AG04450 (cell line): Measurements from ENCODE around the gene GUCY2D. TPM values are rescaled to one million over a fixed set of nuclear protein-coding genes. Genes with fewer than 3 reads are reported as not detected.

Experiments used
- CTCF ChIA-PET: fragments of 300-600, 350-600 bp; formaldehyde crosslinking; extraction: SDS; loops from one replicate; lab custom pipeline; 2022; ENCODE audit warnings: antibody characterized with exemption, inconsistent platforms; lab: Charles Lee
- POLR2A ChIA-PET: fragments of 350-600 bp; formaldehyde crosslinking; extraction: SDS; loops from one replicate; lab custom pipeline; 2021; ENCODE audit warnings: antibody characterized with exemption, inconsistent platforms; lab: Yijun Ruan, JAX
- DNase-seq: peaks from one replicate; pipeline ENCODE4 v3.0.0-alpha.2; 2011; ENCODE audit warnings: low read depth, low spot score
- H3K27ac ChIP-seq: one replicate; pipeline ENCODE4 v1.5.1; 2012; ENCODE audit warnings: low read depth, low read length, control low read depth
- H3K27me3 ChIP-seq: one replicate; pipeline ENCODE4 v1.6.0; 2012; ENCODE audit warnings: low read length; ENCODE audit not compliant: control insufficient read depth, insufficient read depth
- H3K4me3 ChIP-seq: 2 replicates; pipeline ENCODE4 v1.5.1; 2011; ENCODE audit warnings: mild to moderate bottlenecking, low read depth, low read length, control low read depth
- H3K9me3 ChIP-seq: 2 replicates; pipeline ENCODE4 v1.5.1; 2012; ENCODE audit warnings: low read length; ENCODE audit not compliant: control insufficient read depth, insufficient read depth
- CTCF ChIP-seq: IDR thresholded peaks from 2 replicates; pipeline ENCODE4 v1.5.1; 2011; ENCODE audit warnings: low read depth, low read length, control low read depth, inconsistent platforms
- polyA plus RNA-seq: library from polyadenylated mRNA; depleted of rRNA; stranded (reverse); fragments of >200 nt; gene quantifications from 2 replicates; pipeline ENCODE4 v1.2.3, GENCODE V29; 2011; rRNA removed

The GUCY2D gene
- polyA plus RNA-seq, 1 experiment = not detected

- ChIA-PET POLR2A (no interaction called here), CTCF (no interaction called here)
- Histone ChIP-seq H3K9me3 (no peaks in the 10 kb centered on the region; the same call in 1 of the 2 replicates), H3K27me3 (peaks cover 68% of the 10 kb centered on the region), H3K27ac (no peak overlapping the region), H3K4me3 (no peak overlapping the region)
- DNase-seq = no peak
- TF ChIP-seq CTCF = no peak
Measured at GRCh38 chr17:8066841-8067775, 64.7 kb downstream of the GUCY2D start.

- no peak overlapping the region for H3K27ac ChIP-seq
- peaks cover 1% of the 10 kb centered on the region; the same call in 1 of the 2 replicates for H3K9me3 ChIP-seq
- H3K4me3 ChIP-seq = no peak overlapping the region
- ChIA-PET CTCF (no interaction called here), POLR2A (no interaction called here)
- no peak for DNase-seq
- H3K27me3 ChIP-seq = peaks cover 68% of the 10 kb centered on the region
- TF ChIP-seq CTCF = no peak
Measured at GRCh38 chr17:8067806-8068205, 65.4 kb downstream of the GUCY2D start.

DNA sequence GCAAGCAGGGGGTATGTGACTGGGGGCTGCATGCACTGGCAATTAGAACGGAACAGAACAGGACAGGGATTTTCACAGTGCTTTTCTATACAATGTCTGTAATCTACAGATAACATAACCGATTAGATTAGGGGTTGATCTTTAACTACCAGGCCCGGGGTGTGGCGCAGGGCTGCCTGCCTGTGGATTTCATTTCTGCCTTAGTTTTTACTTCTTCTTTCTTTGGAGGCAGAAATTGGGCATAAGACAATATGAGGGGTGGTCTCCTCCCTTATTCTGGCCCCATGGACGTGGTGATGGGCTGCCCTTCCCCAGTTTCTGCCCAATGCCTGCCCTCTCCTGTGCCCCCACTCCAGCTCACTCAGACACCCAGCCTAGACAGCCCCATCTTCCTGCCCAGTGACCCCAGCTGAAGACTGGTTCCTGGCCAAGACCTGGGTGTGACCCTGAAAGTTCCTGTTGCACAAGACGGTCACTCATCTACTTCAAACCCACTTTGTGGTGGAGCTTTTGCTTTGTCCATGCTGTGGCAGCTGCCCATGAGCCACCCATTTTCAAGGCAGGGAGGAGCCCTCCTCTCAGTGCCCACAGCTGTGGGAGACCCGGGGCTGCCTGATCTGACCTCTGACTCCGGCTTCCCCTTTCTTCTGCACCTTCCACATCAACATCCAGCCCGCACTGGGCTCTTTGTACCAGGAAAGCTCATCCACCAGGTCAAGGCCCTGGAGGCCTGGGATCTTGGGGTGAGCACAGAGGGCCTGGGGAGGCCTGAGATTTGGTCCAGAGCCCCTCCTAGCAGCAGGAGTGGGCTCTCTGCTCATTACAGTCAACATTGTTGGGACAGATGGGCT is 66.5 kb downstream of the GUCY2D start:
- no peak for TF ChIP-seq CTCF
- DNase-seq = no peak
- no peak overlapping the region for H3K27ac ChIP-seq
- POLR2A ChIA-PET = interaction anchor here (0.7 kb wide), 1 partner anchor 252 kb away, joined by 4 read pairs; no protein-coding TSS in a partner anchor
- peaks cover 4% of the 10 kb centered on the region; the same call in 1 of the 2 replicates for H3K9me3 ChIP-seq
- CTCF ChIA-PET = interaction anchor here (0.5 to 9.2 kb wide), 5 partner anchors 9 to 1595 kb away, joined by 4 to 124 read pairs (median 8); partner anchors contain the start of gene ALOXE3
- H3K27me3 ChIP-seq = peaks cover 70% of the 10 kb centered on the region
- H3K4me3 ChIP-seq = no peak overlapping the region

DNA sequence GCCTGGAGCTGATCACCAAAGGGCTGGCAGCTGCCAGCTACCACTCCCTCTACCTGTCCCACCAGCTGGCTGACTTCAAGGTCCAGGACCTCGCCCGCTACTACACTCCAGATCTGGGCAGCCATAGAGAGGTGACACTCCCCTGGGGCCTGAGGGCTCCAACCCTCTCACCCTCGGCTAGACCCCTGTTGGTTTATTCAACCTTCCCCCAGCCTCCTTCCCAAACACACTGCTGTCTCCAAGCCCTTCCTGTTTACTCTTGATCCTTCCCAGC is 67.1 kb downstream of the GUCY2D start:
- H3K27me3 ChIP-seq = peaks cover 72% of the 10 kb centered on the region
- ChIA-PET POLR2A (interaction anchor here (0.7 kb wide), 1 partner anchor 253 kb away, joined by 4 read pairs; no protein-coding TSS in a partner anchor), CTCF (interaction anchor here (0.6 to 9.2 kb wide), 5 partner anchors 10 to 97 kb away, joined by 3 to 124 read pairs (median 8); partner anchors contain the start of gene ALOXE3)

More for the DNA sequence above, 67.1 kb downstream of the GUCY2D start:
- H3K9me3 ChIP-seq = peaks cover 4% of the 10 kb centered on the region; the same call in 1 of the 2 replicates
- TF ChIP-seq CTCF = no peak
- no peak overlapping the region for H3K27ac ChIP-seq
- no peak overlapping the region for H3K4me3 ChIP-seq
- no peak for DNase-seq

Other genes with a start within 250 kb of the GUCY2D start
- gene KDM6B, start 168.4 kb upstream of the GUCY2D start, polyA plus RNA-seq = 2.0 and 2.4 TPM in 2 replicates
- 0.29 and 0.45 TPM in 2 replicates for gene TMEM88, start 147.5 kb upstream of the GUCY2D start, polyA plus RNA-seq
- 49.3 and 59.0 TPM in 2 replicates for gene NAA38, start 145.1 kb upstream of the GUCY2D start, polyA plus RNA-seq
- gene CYB5D1, start 144.6 kb upstream of the GUCY2D start, polyA plus RNA-seq = 6.9 and 8.1 TPM in 2 replicates
- 50.0 and 68.6 TPM in 2 replicates for gene CHD3, start 113.8 kb upstream of the GUCY2D start, polyA plus RNA-seq
- 1.3 and 1.4 TPM in 2 replicates for gene RNF227, start 86.3 kb upstream of the GUCY2D start, polyA plus RNA-seq
- 2.2 and 3.1 TPM in 2 replicates for gene KCNAB3, start 72.8 kb upstream of the GUCY2D start, polyA plus RNA-seq
- gene TRAPPC1, start 70.7 kb upstream of the GUCY2D start, polyA plus RNA-seq = 202 and 227 TPM in 2 replicates
- gene CNTROB, start 70.4 kb upstream of the GUCY2D start, polyA plus RNA-seq = 11.3 and 12.9 TPM in 2 replicates
- not detected in 2 replicates for gene ALOX15B, start 36.4 kb downstream of the GUCY2D start, polyA plus RNA-seq
- gene ALOX12B, start 85.1 kb downstream of the GUCY2D start, polyA plus RNA-seq = not detected in 2 replicates
- 0.04 and 0.05 TPM in 2 replicates for gene ALOXE3, start 115.9 kb downstream of the GUCY2D start, polyA plus RNA-seq
- not detected in 2 replicates for gene HES7, start 121.5 kb downstream of the GUCY2D start, polyA plus RNA-seq
- gene PER1, start 149.8 kb downstream of the GUCY2D start, polyA plus RNA-seq = 3.1 and 5.5 TPM in 2 replicates
- gene VAMP2, start 160.3 kb downstream of the GUCY2D start, polyA plus RNA-seq = 20.8 and 24.3 TPM in 2 replicates
- 8.7 and 9.6 TPM in 2 replicates for gene TMEM107, start 173.8 kb downstream of the GUCY2D start, polyA plus RNA-seq
- 2.3 and 2.7 TPM in 2 replicates for gene BORCS6, start 187.6 kb downstream of the GUCY2D start, polyA plus RNA-seq
- 5.9 and 7.7 TPM in 2 replicates for gene AURKB, start 208.0 kb downstream of the GUCY2D start, polyA plus RNA-seq
- gene CTC1, start 245.4 kb downstream of the GUCY2D start, polyA plus RNA-seq = 6.1 and 7.3 TPM in 2 replicates
- 14.0 and 18.5 TPM in 2 replicates for gene PFAS, start 246.7 kb downstream of the GUCY2D start, polyA plus RNA-seq